Pancreas (tissue), 10 donors: ENCODE data around the gene RYR1. TPM values are rescaled to one million over a fixed set of nuclear protein-coding genes. Genes with fewer than 3 reads are reported as not detected.
"Not testable (repeated sequence)": the region's sequence is repeated elsewhere in the genome, so short reads cannot be mapped to it uniquely, and the experiment has no call there.

ENCODE experiments used
- ATAC-seq, 4 donors: fragments of 200-7000 bp; cut with Tn5 transposase; one replicate each; pipeline versions ENCODE4 v1.8.0 to v1.9.1; 2020; ENCODE audit warnings: mild to moderate bottlenecking in 4 of 4, moderate library complexity in 4 of 4
- DNase-seq, 6 donors: peaks; one replicate each; pipeline ENCODE4 v3.0.0-alpha.2; 2020
- FAIRE-seq: peaks from 2 replicates; lab custom pipeline; 2012; peaks lifted over from hg19 to GRCh38; lab: Jason Lieb, UNC
- H3K27ac ChIP-seq, 4 donors: fragments of 200-600 bp; sonication (generic); 1 replicate in 3 of 4; 2 replicates in 1 of 4; pipeline versions ENCODE4 v1.5.0 to v1.8.0; 2020
- H3K27me3 ChIP-seq, 4 donors: fragments of 200-600 bp; one replicate each; pipeline ENCODE4 v1.8.0; 2021
- H3K36me3 ChIP-seq, 3 donors: fragments of 200-600 bp; sonication (generic) in 1 of 3; one replicate each; pipeline versions ENCODE4 v1.5.0 to v1.8.0; 2020 to 2021
- H3K4me1 ChIP-seq, 3 donors: fragments of 200-600 bp; one replicate each; pipeline ENCODE4 v1.8.0; 2021
- H3K4me3 ChIP-seq, 4 donors: fragments of 200-600 bp; sonication (generic) in 2 of 4; one replicate each; pipeline versions ENCODE4 v1.5.0 to v1.8.0; 2020 to 2021
- H3K9me3 ChIP-seq, 4 donors: fragments of 200-600 bp; one replicate each; pipeline ENCODE4 v1.8.0; 2021
- whole genome bisulfite sequencing, 2 donors: extraction: QIAGEN DNeasy Blood & Tissue Kit; methylation state at CpG; one replicate each; pipeline ENCODE4 v1.1.7; 2013; 5-methylcytosine and 5-hydroxymethylcytosine counted together
- intact Hi-C, 3 donors: fragments of 100-400 bp; cut with DNase I; formaldehyde crosslinking; loops; one replicate each; pipeline versions ENCODE4 v1.11.1 to v1.14.2; 2022
- polyA plus RNA-seq, 2 donors: library from polyadenylated mRNA; stranded (reverse); fragments of 200-250 nt; gene quantifications; one replicate each; pipeline ENCODE4 v1.2.3, GENCODE V29; 2013
- total RNA-seq, 6 donors: library from RNA; stranded (reverse); fragmentation: NEBNext Ultra II Directional in 4 of 6; extraction: Animal tissue kit (Norgen Biotek cat#: 25700) in 4 of 6; gene quantifications; one replicate each; pipeline versions ENCODE4 v1.2.1 to v1.2.4, GENCODE V29; 2021 to 2023
- TF ChIP-seq, protein P1 (sequence below), 4 donors: fragments of 200-600 bp; sonication (generic) in 3 of 4; IDR thresholded peaks; one replicate each; pipeline versions ENCODE4 v1.5.0 to v1.8.0; 2021; ENCODE audit warnings: antibody characterized with exemption in 4 of 4
- donor health status: healthy with polysubstance abuse.
- donor health status: DM: no; HTN: no; CAD: no; lungs with moderate emphysema.
- donor health status: DM: no; HTN: no; CAD: no.
- donor health status: control.
- donor health status: control.
- donor health status: Bipolar disorder and iron deficiency.
- donor health status: DM: yes; HTN: yes; CAD: no.
- donor health status: DM: no; HTN: no; CAD: no.
- donor health status: DM: no; HTN: no; CAD: no.
- donor health status: DM: yes; HTN: yes; CAD: no.

The RYR1 gene
- total and polyA plus RNA-seq, 8 donors: 0.19 to 1.4 (median 0.57) TPM

DNA sequence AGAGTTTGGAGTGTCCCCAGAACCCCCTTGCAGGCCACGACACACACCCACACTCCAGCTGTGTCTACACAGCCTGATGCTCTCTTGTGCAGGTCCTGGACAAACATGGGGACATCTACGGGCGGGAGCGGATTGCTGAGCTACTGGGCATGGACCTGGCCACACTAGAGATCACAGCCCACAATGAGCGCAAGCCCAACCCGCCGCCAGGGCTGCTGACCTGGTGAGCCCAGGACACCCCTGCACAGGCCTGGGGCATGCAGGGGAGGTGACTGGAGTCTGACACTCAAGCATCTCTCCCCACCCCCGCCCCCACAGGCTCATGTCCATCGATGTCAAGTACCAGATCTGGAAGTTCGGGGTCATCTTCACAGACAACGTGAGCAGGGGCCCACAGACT lies 144.3 kb downstream of the RYR1 start:
- FAIRE-seq (no peak), DNase-seq (no peak), ATAC-seq (no peak)
- H3K27ac ChIP-seq: no peak overlapping the region
- no peaks in the 10 kb centered on the region for H3K27me3 ChIP-seq
- intact Hi-C loops: no loop called here
- no peaks in the 10 kb centered on the region for H3K9me3 ChIP-seq
- 76 to 85% methylated on average over 11 of the region's 11 CpGs for WGBS, 2 donors
- H3K36me3 ChIP-seq: no peaks in the 10 kb centered on the region
- TF ChIP-seq, protein P1, sequence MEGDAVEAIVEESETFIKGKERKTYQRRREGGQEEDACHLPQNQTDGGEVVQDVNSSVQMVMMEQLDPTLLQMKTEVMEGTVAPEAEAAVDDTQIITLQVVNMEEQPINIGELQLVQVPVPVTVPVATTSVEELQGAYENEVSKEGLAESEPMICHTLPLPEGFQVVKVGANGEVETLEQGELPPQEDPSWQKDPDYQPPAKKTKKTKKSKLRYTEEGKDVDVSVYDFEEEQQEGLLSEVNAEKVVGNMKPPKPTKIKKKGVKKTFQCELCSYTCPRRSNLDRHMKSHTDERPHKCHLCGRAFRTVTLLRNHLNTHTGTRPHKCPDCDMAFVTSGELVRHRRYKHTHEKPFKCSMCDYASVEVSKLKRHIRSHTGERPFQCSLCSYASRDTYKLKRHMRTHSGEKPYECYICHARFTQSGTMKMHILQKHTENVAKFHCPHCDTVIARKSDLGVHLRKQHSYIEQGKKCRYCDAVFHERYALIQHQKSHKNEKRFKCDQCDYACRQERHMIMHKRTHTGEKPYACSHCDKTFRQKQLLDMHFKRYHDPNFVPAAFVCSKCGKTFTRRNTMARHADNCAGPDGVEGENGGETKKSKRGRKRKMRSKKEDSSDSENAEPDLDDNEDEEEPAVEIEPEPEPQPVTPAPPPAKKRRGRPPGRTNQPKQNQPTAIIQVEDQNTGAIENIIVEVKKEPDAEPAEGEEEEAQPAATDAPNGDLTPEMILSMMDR (IDR thresholded peaks at IDR 0.05): no peak
- H3K4me3 ChIP-seq: no peak overlapping the region
- no peaks in the 10 kb centered on the region for H3K4me1 ChIP-seq

GRCh38 chr19:38579304-38579703 lies 145.8 kb downstream of the RYR1 start:
- WGBS, 2 donors: 84 to 88% methylated on average over 6 of the region's 6 CpGs
- DNase-seq, FAIRE-seq, H3K36me3 ChIP-seq, H3K9me3 ChIP-seq, H3K27me3 ChIP-seq, H3K4me3 ChIP-seq, H3K27ac ChIP-seq, intact Hi-C loops, H3K4me1 ChIP-seq: not testable (repeated sequence)
- ATAC-seq: peak in 1 of 4 donors; percentile 28

DNA sequence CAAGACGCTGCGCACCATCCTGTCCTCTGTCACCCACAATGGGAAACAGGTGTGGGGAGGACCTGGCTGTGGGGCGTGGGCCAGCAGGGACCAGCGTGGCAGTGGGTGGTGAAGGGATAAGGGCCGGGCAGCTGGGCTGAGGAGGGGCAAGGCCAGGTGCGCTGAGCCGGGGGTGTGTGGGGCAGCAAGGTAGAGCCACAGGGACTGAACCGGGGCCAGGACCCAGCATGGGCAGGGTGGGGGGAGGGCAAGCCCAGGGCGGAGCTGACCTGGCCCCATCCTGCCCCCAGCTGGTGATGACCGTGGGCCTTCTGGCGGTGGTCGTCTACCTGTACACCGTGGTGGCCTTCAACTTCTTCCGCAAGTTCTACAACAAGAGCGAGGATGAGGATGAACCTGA lies 146.6 kb downstream of the RYR1 start:
- ATAC-seq: no peak
- Histone ChIP-seq H3K4me3 (no peak overlapping the region), H3K36me3 (no peaks in the 10 kb centered on the region), H3K27ac (no peak overlapping the region), H3K27me3 (no peaks in the 10 kb centered on the region), H3K4me1 (no peaks in the 10 kb centered on the region), H3K9me3 (no peaks in the 10 kb centered on the region)
- intact Hi-C loops: no loop called here
- TF ChIP-seq, protein P1 (IDR thresholded peaks at IDR 0.05): no peak
- FAIRE-seq: no peak
- 68 to 74% methylated on average over 10 to 15 of the region's 15 CpGs for whole genome bisulfite sequencing, 2 donors
- no peak for DNase-seq

DNA sequence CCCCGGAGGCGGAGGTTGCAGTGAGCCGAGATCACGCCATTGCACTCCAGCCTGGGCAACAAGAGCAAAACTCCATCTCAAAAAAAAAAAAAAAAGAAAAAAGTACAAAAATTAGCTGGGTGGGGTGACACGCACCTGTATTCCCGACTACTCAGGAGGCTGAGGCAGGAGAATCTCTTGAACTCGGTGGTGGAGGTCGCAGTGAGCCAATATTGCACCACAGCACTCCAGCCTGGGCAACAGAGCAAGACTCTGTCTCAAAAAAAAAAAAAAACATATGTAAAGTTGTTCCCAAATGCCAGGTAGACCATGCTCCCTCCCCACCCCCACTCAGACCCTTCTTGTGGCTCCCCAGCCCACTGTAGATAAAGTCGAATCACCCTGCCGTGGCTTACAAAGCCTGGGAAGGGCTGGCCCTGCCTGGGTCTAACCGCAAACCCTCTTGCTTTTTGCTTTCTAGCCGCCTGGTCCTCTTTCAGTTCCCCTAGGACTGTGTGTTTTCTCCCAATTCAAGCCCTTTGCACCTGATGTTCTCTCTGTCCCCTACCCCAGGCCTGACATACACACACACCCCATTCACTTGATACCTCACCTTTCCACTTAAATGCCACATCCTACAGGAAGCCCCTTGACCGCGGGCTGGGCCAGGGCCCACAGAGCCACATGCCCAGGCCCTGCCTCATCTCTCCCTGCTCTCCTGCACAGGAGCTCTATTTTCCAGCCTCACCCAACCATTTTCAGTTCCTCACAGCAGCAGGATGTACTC lies 149.9 kb downstream of the RYR1 start:
- TF ChIP-seq, protein P1 (IDR thresholded peaks at IDR 0.05): no peak
- ATAC-seq: no peak
- no peak for FAIRE-seq

GRCh38 chr19:38583985-38584305 lies 150.5 kb downstream of the RYR1 start:
- TF ChIP-seq, protein P1 (IDR thresholded peaks at IDR 0.05): no peak
- H3K4me3 ChIP-seq: no peak overlapping the region
- no peak overlapping the region for H3K27ac ChIP-seq
- no peaks in the 10 kb centered on the region for H3K27me3 ChIP-seq
- no peaks in the 10 kb centered on the region for H3K4me1 ChIP-seq
- H3K9me3 ChIP-seq: no peaks in the 10 kb centered on the region
- H3K36me3 ChIP-seq: no peaks in the 10 kb centered on the region
- DNase-seq (no peak), ATAC-seq (no peak), FAIRE-seq (no peak)
- intact Hi-C loops: no loop called here
- 68 to 77% methylated on average over 4 of the region's 4 CpGs for WGBS, 2 donors

More for the DNA sequence above, 149.9 kb downstream of the RYR1 start:
- no peaks in the 10 kb centered on the region for H3K4me1 ChIP-seq
- no peak overlapping the region for H3K27ac ChIP-seq
- H3K36me3 ChIP-seq: no peaks in the 10 kb centered on the region
- no peak overlapping the region for H3K4me3 ChIP-seq
- 82 to 92% methylated on average over 14 of the region's 14 CpGs for WGBS, 2 donors
- H3K27me3 ChIP-seq: no peaks in the 10 kb centered on the region
- intact Hi-C loops: no loop called here
- H3K9me3 ChIP-seq: no peaks in the 10 kb centered on the region
- no peak for DNase-seq
